Astrocyte (in vitro differentiated cells and primary cell): ENCODE data around the gene HIPK2.

ENCODE experiments used
- EZH2 ChIP-seq: IDR thresholded peaks from 2 replicates; pipeline ENCODE4 v1.6.1; 2012; ENCODE audit warnings: mild to moderate bottlenecking, low read length, inconsistent platforms; ENCODE audit not compliant: insufficient read depth
- TF ChIP-seq, protein P1 (sequence below): IDR thresholded peaks from 2 replicates; pipeline ENCODE4 v1.5.1; 2011; ENCODE audit warnings: low read depth, mild to moderate bottlenecking, inconsistent platforms, low read length, moderate library complexity; ENCODE audit not compliant: insufficient read depth

DNA sequence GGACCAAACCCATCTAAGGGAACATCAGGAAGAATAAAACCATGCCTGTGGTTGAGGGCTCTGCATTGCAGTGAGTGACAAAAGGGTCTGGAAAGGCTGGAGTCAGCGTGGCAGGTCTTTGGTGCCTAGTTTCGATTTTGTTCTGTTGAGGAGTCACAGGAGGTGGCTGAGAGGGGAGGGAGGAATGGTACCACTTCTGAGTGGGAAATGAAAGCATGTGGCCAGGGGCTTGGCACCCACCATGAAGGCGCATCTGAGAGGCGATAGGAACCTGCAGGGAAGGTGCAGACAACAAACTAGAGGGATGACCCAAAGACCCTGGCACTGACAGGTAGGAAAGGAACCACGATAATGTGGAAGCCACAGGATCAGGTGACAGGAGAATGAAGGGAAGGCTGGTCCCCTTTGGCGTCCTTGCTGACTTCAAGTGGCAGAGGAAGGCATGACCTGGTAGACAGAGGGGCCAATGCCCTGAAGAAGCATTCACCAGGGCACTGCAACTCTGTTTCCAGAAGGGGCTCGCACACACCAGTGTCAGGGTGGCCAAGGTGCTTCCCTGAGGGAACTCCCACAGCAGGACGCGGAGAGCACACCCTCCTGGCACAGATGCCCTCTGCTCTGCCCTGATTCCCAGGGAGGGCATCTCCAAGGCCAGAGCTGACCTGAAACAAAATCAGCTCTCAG is 41.7 kb downstream of the HIPK2 start:
- TF ChIP-seq EZH2, result no peak
- TF ChIP-seq, protein P1, sequence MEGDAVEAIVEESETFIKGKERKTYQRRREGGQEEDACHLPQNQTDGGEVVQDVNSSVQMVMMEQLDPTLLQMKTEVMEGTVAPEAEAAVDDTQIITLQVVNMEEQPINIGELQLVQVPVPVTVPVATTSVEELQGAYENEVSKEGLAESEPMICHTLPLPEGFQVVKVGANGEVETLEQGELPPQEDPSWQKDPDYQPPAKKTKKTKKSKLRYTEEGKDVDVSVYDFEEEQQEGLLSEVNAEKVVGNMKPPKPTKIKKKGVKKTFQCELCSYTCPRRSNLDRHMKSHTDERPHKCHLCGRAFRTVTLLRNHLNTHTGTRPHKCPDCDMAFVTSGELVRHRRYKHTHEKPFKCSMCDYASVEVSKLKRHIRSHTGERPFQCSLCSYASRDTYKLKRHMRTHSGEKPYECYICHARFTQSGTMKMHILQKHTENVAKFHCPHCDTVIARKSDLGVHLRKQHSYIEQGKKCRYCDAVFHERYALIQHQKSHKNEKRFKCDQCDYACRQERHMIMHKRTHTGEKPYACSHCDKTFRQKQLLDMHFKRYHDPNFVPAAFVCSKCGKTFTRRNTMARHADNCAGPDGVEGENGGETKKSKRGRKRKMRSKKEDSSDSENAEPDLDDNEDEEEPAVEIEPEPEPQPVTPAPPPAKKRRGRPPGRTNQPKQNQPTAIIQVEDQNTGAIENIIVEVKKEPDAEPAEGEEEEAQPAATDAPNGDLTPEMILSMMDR, result no peak
